ENCODE data around the gene ACOX3. TPM values are rescaled to one million over a fixed set of nuclear protein-coding genes. Genes with fewer than 3 reads are reported as not detected.

Gene ACOX3
- total RNA-seq, 1 donor from 2014 or later, result 41.5 TPM

GRCh38 chr4:8321771-8322170 is 118.8 kb downstream of the ACOX3 start:
- DNase-seq (ENCODE audit: low read depth), result no peak

- DNase-seq (ENCODE audit: low read depth), result no peak
These were observed 119.3 kb downstream of the ACOX3 start for GRCh38 chr4:8321220-8321619.

- no peak for DNase-seq (ENCODE audit: low read depth)
These were observed 120.2 kb downstream of the ACOX3 start for GRCh38 chr4:8320386-8320750.

- no peak for DNase-seq (ENCODE audit: low read depth)
These were observed 120.7 kb downstream of the ACOX3 start for GRCh38 chr4:8319731-8320385.

GRCh38 chr4:8319061-8319460 is 121.5 kb downstream of the ACOX3 start:
- no peak for DNase-seq (ENCODE audit: low read depth)

GRCh38 chr4:8318509-8318908 is 122.0 kb downstream of the ACOX3 start:
- DNase-seq (ENCODE audit: low read depth), result no peak

- no peak for DNase-seq (ENCODE audit: low read depth)
These were observed 123.0 kb downstream of the ACOX3 start for GRCh38 chr4:8317474-8317873.

GRCh38 chr4:8316911-8317351 is 123.6 kb downstream of the ACOX3 start:
- DNase-seq (ENCODE audit: low read depth), result no peak

Other genes with a start within 250 kb of the ACOX3 start
- gene SH3TC1, start 241.4 kb downstream of the ACOX3 start, total RNA-seq, result 25.4 and 27.2 TPM in 2 replicates
- gene HTRA3, start 171.0 kb downstream of the ACOX3 start, total RNA-seq, result 0.05 and 0.35 TPM in 2 replicates
- 8.7 and 14.5 TPM in 2 replicates for gene TRMT44, start 54 bp upstream of the ACOX3 start, total RNA-seq
- not detected in 2 replicates for gene GPR78, start 139.7 kb upstream of the ACOX3 start, total RNA-seq
- gene CPZ, start 152.0 kb upstream of the ACOX3 start, total RNA-seq, result 0.20 TPM in 1 of 2 replicates, not detected in the other

Measured in renal cortical epithelial cell (primary cell).